Measurements from ENCODE around the gene AICDA.
"Not testable (repeated sequence)": the region's sequence is repeated elsewhere in the genome, so short reads cannot be mapped to it uniquely, and the experiment has no call there.

AICDA gene

GRCh38 chr12:8581098-8581784, 31.4 kb downstream of the AICDA start:
- no peak overlapping the region for H3K9ac ChIP-seq (ENCODE audit: low read length)
- no peak for DNase-seq (ENCODE audit: low read depth)

DNA sequence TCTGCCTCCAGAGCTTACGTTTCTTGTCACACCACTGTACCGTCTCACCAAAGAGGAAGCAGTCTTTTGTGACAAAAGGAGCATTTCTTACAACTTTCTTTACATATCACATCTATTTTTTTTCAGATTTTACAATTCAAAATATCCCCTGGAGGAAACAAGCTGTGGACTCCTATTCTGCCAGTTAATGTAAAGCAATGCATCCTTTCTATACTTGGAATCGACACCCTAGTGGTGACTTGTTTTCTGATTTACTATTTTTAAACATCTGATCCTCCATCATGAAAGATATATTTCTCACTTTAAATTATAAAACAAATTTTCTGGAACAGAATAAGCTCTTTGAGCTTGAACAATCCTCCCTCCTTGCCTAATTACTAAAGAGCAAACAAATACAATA, 34.8 kb downstream of the AICDA start:
- Histone ChIP-seq H3K9me3 (ENCODE audit: control insufficient read depth, low read length) (no peaks in the 10 kb centered on the region), H3K9ac (ENCODE audit: low read length) (no peak overlapping the region), H3K4me1 (ENCODE audit: control insufficient read depth, insufficient read depth, low read length) (no peaks in the 10 kb centered on the region), H3K36me3 (ENCODE audit: control insufficient read depth, insufficient read depth, low read length, severe bottlenecking) (no peaks in the 10 kb centered on the region), H3K4me3 (ENCODE audit: low read length) (no peak overlapping the region), H3K27me3 (replicated peaks; ENCODE audit: control insufficient read depth, insufficient read depth, low read length) (peaks cover 9% of the 10 kb centered on the region)
- DNase-seq (ENCODE audit: low read depth), result no peak

More at GRCh38 chr12:8581098-8581784, 31.4 kb downstream of the AICDA start:
- Histone ChIP-seq H3K4me1 (ENCODE audit: control insufficient read depth, insufficient read depth, low read length) (peaks cover 5% of the 10 kb centered on the region), H3K27me3 (replicated peaks; ENCODE audit: control insufficient read depth, insufficient read depth, low read length) (peaks cover 11% of the 10 kb centered on the region), H3K9me3 (ENCODE audit: control insufficient read depth, low read length) (no peaks in the 10 kb centered on the region), H3K36me3 (ENCODE audit: control insufficient read depth, insufficient read depth, low read length, severe bottlenecking) (no peaks in the 10 kb centered on the region), H3K4me3 (ENCODE audit: low read length) (no peak overlapping the region)

DNA sequence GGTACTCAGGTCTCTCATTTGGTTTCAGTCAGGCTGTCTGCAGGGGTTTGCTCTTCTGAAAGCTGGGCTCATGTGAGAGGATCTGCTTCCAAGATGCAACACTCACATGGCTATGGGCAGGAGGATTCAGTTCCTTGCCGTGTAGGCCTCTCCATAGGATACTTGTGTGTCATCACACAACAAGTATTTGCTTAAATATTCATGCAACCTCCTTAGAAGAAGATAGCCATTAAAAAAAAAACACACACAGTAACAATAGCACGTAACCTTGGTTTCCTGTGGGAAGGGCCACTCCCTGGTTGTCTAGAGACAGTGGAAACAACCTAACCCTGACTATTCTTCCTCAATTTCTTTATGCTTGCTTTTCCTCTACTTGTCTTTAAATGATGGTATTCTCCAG, 40.2 kb downstream of the AICDA start:
- Histone ChIP-seq H3K36me3 (ENCODE audit: control insufficient read depth, insufficient read depth, low read length, severe bottlenecking) (no peaks in the 10 kb centered on the region), H3K4me1 (ENCODE audit: control insufficient read depth, insufficient read depth, low read length) (no peaks in the 10 kb centered on the region), H3K27me3 (replicated peaks; ENCODE audit: control insufficient read depth, insufficient read depth, low read length) (peaks cover 6% of the 10 kb centered on the region), H3K9ac (ENCODE audit: low read length) (no peak overlapping the region), H3K9me3 (ENCODE audit: control insufficient read depth, low read length) (peaks cover 4% of the 10 kb centered on the region), H3K4me3 (ENCODE audit: low read length) (no peak overlapping the region)
- no peak for DNase-seq (ENCODE audit: low read depth)

DNA sequence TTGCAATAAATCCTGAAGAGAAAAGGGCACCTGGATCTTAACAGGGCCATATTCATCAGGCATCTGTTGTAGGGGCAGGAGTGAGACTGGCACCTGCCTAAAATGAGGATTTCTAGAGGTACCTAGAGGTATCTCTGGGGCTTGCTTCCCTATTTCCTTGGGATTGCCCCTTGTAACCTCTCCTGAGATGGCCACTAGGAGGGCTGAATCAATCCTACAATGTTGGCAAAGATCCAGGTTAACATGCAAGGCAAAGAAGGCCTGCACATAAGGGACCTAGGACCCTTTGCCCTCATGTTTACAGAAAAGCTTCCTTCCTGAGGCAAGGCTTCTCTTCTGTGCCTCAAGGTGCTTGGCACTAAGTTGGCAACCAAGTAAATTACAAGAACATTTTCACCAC, 46.1 kb downstream of the AICDA start:
- no peaks in the 10 kb centered on the region for H3K4me1 ChIP-seq (ENCODE audit: control insufficient read depth, insufficient read depth, low read length)
- H3K36me3 ChIP-seq (ENCODE audit: control insufficient read depth, insufficient read depth, low read length, severe bottlenecking), result no peaks in the 10 kb centered on the region
- H3K27me3 ChIP-seq (replicated peaks; ENCODE audit: control insufficient read depth, insufficient read depth, low read length), result peaks cover 5% of the 10 kb centered on the region
- H3K4me3 ChIP-seq (ENCODE audit: low read length), result no peak overlapping the region
- no peak for DNase-seq (ENCODE audit: low read depth)
- H3K9me3 ChIP-seq (ENCODE audit: control insufficient read depth, low read length), result peaks cover 18% of the 10 kb centered on the region
- no peak overlapping the region for H3K9ac ChIP-seq (ENCODE audit: low read length)

DNA sequence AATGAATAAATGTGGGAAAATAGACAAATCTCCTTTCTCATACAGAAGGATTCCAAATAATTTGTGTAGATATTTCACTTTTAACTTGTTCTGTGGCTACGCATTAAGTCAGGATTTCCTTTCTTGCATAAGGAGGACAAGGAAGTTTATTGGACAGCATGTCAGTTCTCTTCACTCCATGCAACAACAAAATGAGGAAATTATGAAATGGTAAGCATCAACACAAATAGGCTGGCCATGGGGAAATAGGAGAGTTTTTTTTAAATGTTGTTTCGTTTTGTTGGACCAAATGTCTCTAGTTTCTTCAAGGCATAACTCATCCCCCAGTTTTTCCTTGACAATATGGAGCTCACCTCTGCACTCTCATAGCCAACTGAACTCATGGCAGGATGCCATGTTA, 46.6 kb downstream of the AICDA start:
- not testable (repeated sequence) for H3K36me3 ChIP-seq (ENCODE audit: control insufficient read depth, insufficient read depth, low read length, severe bottlenecking); H3K4me3 ChIP-seq (ENCODE audit: low read length); DNase-seq (ENCODE audit: low read depth); H3K9ac ChIP-seq (ENCODE audit: low read length); H3K27me3 ChIP-seq (replicated peaks; ENCODE audit: control insufficient read depth, insufficient read depth, low read length); H3K4me1 ChIP-seq (ENCODE audit: control insufficient read depth, insufficient read depth, low read length)
- H3K9me3 ChIP-seq (ENCODE audit: control insufficient read depth, low read length), result peaks cover 18% of the 10 kb centered on the region

DNA sequence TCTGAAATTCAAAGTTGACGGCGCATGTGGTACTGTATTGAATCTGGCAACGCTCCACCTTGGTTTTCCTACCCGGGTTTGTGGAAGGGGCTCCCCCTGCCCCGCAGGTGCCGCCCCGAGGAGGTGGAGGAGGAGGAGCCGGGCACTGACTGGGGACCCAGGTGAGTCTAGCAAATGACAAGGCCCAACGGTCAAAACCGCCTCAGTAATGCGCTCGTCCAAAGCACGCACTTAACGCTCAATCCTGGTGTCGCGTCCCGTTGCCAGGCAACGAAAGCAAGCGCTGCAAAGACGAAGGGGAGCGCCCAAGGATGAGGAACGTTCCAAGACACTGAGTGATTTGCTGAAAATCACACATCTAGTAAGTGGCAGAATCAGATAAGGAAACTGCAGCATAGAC, 48.0 kb downstream of the AICDA start:
- H3K4me3 ChIP-seq (ENCODE audit: low read length), result no peak overlapping the region
- no peaks in the 10 kb centered on the region for H3K4me1 ChIP-seq (ENCODE audit: control insufficient read depth, insufficient read depth, low read length)
- DNase-seq (ENCODE audit: low read depth), result no peak
- no peak overlapping the region for H3K9ac ChIP-seq (ENCODE audit: low read length)
- H3K27me3 ChIP-seq (replicated peaks; ENCODE audit: control insufficient read depth, insufficient read depth, low read length), result peaks cover 5% of the 10 kb centered on the region
- H3K36me3 ChIP-seq (ENCODE audit: control insufficient read depth, insufficient read depth, low read length, severe bottlenecking), result no peaks in the 10 kb centered on the region
- H3K9me3 ChIP-seq (ENCODE audit: control insufficient read depth, low read length), result peaks cover 18% of the 10 kb centered on the region

GRCh38 chr12:8563356-8563755, 49.3 kb downstream of the AICDA start:
- Histone ChIP-seq H3K9me3 (ENCODE audit: control insufficient read depth, low read length) (peaks cover 18% of the 10 kb centered on the region), H3K27me3 (replicated peaks; ENCODE audit: control insufficient read depth, insufficient read depth, low read length) (peaks cover 5% of the 10 kb centered on the region), H3K4me3 (ENCODE audit: low read length) (no peak overlapping the region), H3K9ac (ENCODE audit: low read length) (no peak overlapping the region), H3K4me1 (ENCODE audit: control insufficient read depth, insufficient read depth, low read length) (no peaks in the 10 kb centered on the region), H3K36me3 (ENCODE audit: control insufficient read depth, insufficient read depth, low read length, severe bottlenecking) (no peaks in the 10 kb centered on the region)
- no peak for DNase-seq (ENCODE audit: low read depth)

DNA sequence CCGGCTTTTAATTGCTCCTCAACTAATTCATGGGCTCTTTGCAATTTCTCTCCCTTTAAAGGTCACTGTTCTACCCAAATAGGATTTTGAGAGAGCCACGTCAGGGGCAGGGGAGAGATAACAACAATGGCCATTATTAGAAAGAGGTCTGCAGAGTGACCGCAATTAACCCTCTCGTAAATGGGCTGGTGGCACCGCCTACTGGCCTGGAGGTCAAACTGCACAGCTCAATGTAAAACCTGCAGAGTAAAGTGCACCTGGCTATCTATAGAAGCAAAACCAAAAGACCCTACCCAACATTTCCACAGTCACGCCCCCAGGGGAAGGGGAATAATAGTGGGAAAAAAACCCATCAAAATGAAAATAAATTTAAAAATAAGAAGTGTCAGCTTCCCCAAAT, 50.3 kb downstream of the AICDA start:
- no peaks in the 10 kb centered on the region for H3K36me3 ChIP-seq (ENCODE audit: control insufficient read depth, insufficient read depth, low read length, severe bottlenecking)
- H3K9me3 ChIP-seq (ENCODE audit: control insufficient read depth, low read length), result peaks cover 12% of the 10 kb centered on the region
- H3K4me1 ChIP-seq (ENCODE audit: control insufficient read depth, insufficient read depth, low read length), result no peaks in the 10 kb centered on the region
- H3K4me3 ChIP-seq (ENCODE audit: low read length), result no peak overlapping the region
- H3K9ac ChIP-seq (ENCODE audit: low read length), result no peak overlapping the region
- H3K27me3 ChIP-seq (replicated peaks; ENCODE audit: control insufficient read depth, insufficient read depth, low read length), result peaks cover 5% of the 10 kb centered on the region
- no peak for DNase-seq (ENCODE audit: low read depth)

- no peak for DNase-seq (ENCODE audit: low read depth)
- Histone ChIP-seq H3K36me3 (ENCODE audit: control insufficient read depth, insufficient read depth, low read length, severe bottlenecking) (no peaks in the 10 kb centered on the region), H3K27me3 (replicated peaks; ENCODE audit: control insufficient read depth, insufficient read depth, low read length) (peaks cover 5% of the 10 kb centered on the region), H3K4me3 (ENCODE audit: low read length) (no peak overlapping the region), H3K4me1 (ENCODE audit: control insufficient read depth, insufficient read depth, low read length) (no peaks in the 10 kb centered on the region), H3K9ac (ENCODE audit: low read length) (no peak overlapping the region), H3K9me3 (ENCODE audit: control insufficient read depth, low read length) (peaks cover 10% of the 10 kb centered on the region)
Measured at GRCh38 chr12:8561011-8561410, 51.6 kb downstream of the AICDA start.

- Histone ChIP-seq H3K4me3 (ENCODE audit: low read length) (no peak overlapping the region), H3K9ac (ENCODE audit: low read length) (no peak overlapping the region), H3K4me1 (ENCODE audit: control insufficient read depth, insufficient read depth, low read length) (no peaks in the 10 kb centered on the region), H3K36me3 (ENCODE audit: control insufficient read depth, insufficient read depth, low read length, severe bottlenecking) (no peaks in the 10 kb centered on the region), H3K27me3 (replicated peaks; ENCODE audit: control insufficient read depth, insufficient read depth, low read length) (peaks cover 3% of the 10 kb centered on the region), H3K9me3 (ENCODE audit: control insufficient read depth, low read length) (peaks cover 10% of the 10 kb centered on the region)
- no peak for DNase-seq (ENCODE audit: low read depth)
Measured at GRCh38 chr12:8559676-8560075, 53.0 kb downstream of the AICDA start.

- DNase-seq (ENCODE audit: low read depth), result no peak
- H3K4me1 ChIP-seq (ENCODE audit: control insufficient read depth, insufficient read depth, low read length), result no peaks in the 10 kb centered on the region
- H3K4me3 ChIP-seq (ENCODE audit: low read length), result no peak overlapping the region
- no peaks in the 10 kb centered on the region for H3K27me3 ChIP-seq (replicated peaks; ENCODE audit: control insufficient read depth, insufficient read depth, low read length)
- no peaks in the 10 kb centered on the region for H3K9me3 ChIP-seq (ENCODE audit: control insufficient read depth, low read length)
- no peak overlapping the region for H3K9ac ChIP-seq (ENCODE audit: low read length)
- no peaks in the 10 kb centered on the region for H3K36me3 ChIP-seq (ENCODE audit: control insufficient read depth, insufficient read depth, low read length, severe bottlenecking)
Measured at GRCh38 chr12:8556531-8557097, 56.0 kb downstream of the AICDA start.

Measured in adipocyte (in vitro differentiated cells).